HCT116 (cell line): ENCODE results near the gene SUV39H2.

Source experiments
- CEBPB ChIP-seq: IDR thresholded peaks from 2 replicates; pipeline ENCODE4 v1.6.1; 2012; ENCODE audit warnings: low read depth
- EZH2 ChIP-seq: fragments of 200-600 bp; sonication (generic); IDR thresholded peaks from 2 replicates; pipeline ENCODE4 v1.6.1; 2017; ENCODE audit warnings: antibody characterized with exemption, mixed run types
- EZH2phosphoT487 ChIP-seq: fragments of 200-600 bp; IDR thresholded peaks from 2 replicates; pipeline ENCODE4 v1.6.1; 2018; ENCODE audit warnings: antibody characterized with exemption, borderline replicate concordance
- JUND ChIP-seq: IDR thresholded peaks from 2 replicates; pipeline ENCODE4 v1.6.1; 2012
- POLR2A ChIP-seq: IDR thresholded peaks from 2 replicates; pipeline ENCODE4 v1.7.0; 2011; ENCODE audit warnings: borderline replicate concordance; ENCODE audit not compliant: insufficient read depth, insufficient read length; ENCODE audit errors: extremely low read depth
- POLR2AphosphoS5 ChIP-seq: IDR thresholded peaks from 2 replicates; pipeline ENCODE4 v1.6.1; 2011; ENCODE audit warnings: mild to moderate bottlenecking, low read depth, low read length, moderate library complexity
- RAD21 ChIP-seq: IDR thresholded peaks from 2 replicates; pipeline ENCODE4 v1.6.1; 2012; ENCODE audit warnings: low read depth, mild to moderate bottlenecking
- SIN3A ChIP-seq: IDR thresholded peaks from 2 replicates; pipeline ENCODE4 v1.6.1; 2012; ENCODE audit warnings: low read depth
- ZFX ChIP-seq: fragments of 450-650 bp; IDR thresholded peaks from 2 replicates; pipeline ENCODE4 v1.6.1; 2017
- TF ChIP-seq, protein P1 (sequence below), 3 experiments: fragments of 200-600 bp in 1 of 3; sonication (generic) in 1 of 3; IDR thresholded peaks in 2 of 3; conservative IDR thresholded peaks in 1 of 3; 2 replicates each; pipeline ENCODE4 v1.5.1; 2012 to 2017; ENCODE audit warnings: low read depth in 2 of 3, low read length in 2 of 3, antibody characterized with exemption in 1 of 3, borderline replicate concordance in 1 of 3, control low read depth in 1 of 3, mild to moderate bottlenecking in 1 of 3, mixed read lengths in 1 of 3, mixed run types in 1 of 3, moderate library complexity in 1 of 3; ENCODE audit not compliant: insufficient read depth in 1 of 3
- TF ChIP-seq, protein P2 (sequence below): IDR thresholded peaks from 2 replicates; pipeline ENCODE4 v1.6.1; 2011; ENCODE audit warnings: mild to moderate bottlenecking, low read length, moderate library complexity; ENCODE audit not compliant: insufficient replicate concordance; ENCODE audit errors: extremely low read depth

DNA sequence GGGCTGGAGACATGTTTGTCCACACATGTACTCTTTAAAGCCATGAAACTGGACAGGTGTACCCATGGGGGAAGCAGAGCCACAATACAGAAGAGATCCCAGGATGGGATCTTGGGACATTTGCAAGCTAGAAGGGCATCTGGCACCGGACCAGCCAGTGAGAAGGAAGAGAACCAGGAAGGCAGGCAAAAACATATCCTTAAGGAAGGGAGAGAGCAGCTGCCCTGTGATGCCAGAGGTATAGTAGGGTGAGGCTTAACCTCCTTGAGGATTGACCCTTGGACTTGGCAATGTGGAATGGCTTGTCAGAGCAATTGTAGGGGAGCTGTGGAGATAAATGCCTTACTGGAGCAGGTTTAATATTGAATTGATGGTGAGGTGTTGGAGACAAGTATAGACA lies 17.9 kb upstream of the SUV39H2 start:
- TF ChIP-seq, protein P1, sequence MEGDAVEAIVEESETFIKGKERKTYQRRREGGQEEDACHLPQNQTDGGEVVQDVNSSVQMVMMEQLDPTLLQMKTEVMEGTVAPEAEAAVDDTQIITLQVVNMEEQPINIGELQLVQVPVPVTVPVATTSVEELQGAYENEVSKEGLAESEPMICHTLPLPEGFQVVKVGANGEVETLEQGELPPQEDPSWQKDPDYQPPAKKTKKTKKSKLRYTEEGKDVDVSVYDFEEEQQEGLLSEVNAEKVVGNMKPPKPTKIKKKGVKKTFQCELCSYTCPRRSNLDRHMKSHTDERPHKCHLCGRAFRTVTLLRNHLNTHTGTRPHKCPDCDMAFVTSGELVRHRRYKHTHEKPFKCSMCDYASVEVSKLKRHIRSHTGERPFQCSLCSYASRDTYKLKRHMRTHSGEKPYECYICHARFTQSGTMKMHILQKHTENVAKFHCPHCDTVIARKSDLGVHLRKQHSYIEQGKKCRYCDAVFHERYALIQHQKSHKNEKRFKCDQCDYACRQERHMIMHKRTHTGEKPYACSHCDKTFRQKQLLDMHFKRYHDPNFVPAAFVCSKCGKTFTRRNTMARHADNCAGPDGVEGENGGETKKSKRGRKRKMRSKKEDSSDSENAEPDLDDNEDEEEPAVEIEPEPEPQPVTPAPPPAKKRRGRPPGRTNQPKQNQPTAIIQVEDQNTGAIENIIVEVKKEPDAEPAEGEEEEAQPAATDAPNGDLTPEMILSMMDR (IDR thresholded peaks at IDR 0.05 in 2 of 3, conservative IDR thresholded peaks at IDR 0.05 in 1 of 3; ENCODE audit: borderline replicate concordance in 1 of 3, insufficient read depth in 1 of 3, low read depth in 2 of 3, low read length in 2 of 3) = no peak
- no peak for TF ChIP-seq RAD21
- no peak for TF ChIP-seq JUND
- TF ChIP-seq EZH2 = no peak
- no peak for TF ChIP-seq POLR2A
- no peak for TF ChIP-seq ZFX
- no peak for TF ChIP-seq EZH2phosphoT487
- no peak for TF ChIP-seq POLR2AphosphoS5
- no peak for TF ChIP-seq CEBPB
- TF ChIP-seq, protein P2, sequence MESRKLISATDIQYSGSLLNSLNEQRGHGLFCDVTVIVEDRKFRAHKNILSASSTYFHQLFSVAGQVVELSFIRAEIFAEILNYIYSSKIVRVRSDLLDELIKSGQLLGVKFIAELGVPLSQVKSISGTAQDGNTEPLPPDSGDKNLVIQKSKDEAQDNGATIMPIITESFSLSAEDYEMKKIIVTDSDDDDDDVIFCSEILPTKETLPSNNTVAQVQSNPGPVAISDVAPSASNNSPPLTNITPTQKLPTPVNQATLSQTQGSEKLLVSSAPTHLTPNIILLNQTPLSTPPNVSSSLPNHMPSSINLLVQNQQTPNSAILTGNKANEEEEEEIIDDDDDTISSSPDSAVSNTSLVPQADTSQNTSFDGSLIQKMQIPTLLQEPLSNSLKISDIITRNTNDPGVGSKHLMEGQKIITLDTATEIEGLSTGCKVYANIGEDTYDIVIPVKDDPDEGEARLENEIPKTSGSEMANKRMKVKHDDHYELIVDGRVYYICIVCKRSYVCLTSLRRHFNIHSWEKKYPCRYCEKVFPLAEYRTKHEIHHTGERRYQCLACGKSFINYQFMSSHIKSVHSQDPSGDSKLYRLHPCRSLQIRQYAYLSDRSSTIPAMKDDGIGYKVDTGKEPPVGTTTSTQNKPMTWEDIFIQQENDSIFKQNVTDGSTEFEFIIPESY = no peak
- TF ChIP-seq SIN3A = no peak
